ENCODE results near the gene KLF18. TPM values are rescaled to one million over a fixed set of nuclear protein-coding genes. Genes with fewer than 3 reads are reported as not detected.

Gene KLF18
- total RNA-seq: not detected in 2 replicates
- long read RNA-seq: 0 reads

GRCh38 chr1:44141531-44141930 is at the start of gene KLF18:
Gene KLF18 (minus strand): TSS chr1:44141631. CDS start chr1:44141631, 0 bp downstream.
- H3K27ac Mint-ChIP-seq (ENCODE audit: unreplicated experiment): no peak within 1 kb of the TSS
- no peaks in the 10 kb centered on the region for H3K27me3 Mint-ChIP-seq (ENCODE audit: low read depth)
- no peak within 1 kb of the TSS for H3K4me3 Mint-ChIP-seq
- peaks cover 17% of the 10 kb centered on the region for H3K9me3 Mint-ChIP-seq
- no peak for DNase-seq (ENCODE audit: low read depth, low spot score)
- H3K36me3 Mint-ChIP-seq (ENCODE audit: low read depth): peaks cover 9% of the 10 kb centered on the region
- no peaks in the 10 kb centered on the region for H3K4me1 Mint-ChIP-seq
- no peak for TF ChIP-seq CTCF (conservative IDR thresholded peaks at IDR 0.05)

GRCh38 chr1:44174630-44175029 is 33.2 kb upstream of the KLF18 start:
- H3K4me1 Mint-ChIP-seq: peaks cover 5% of the 10 kb centered on the region
- H3K4me3 Mint-ChIP-seq: no peak overlapping the region
- no peak overlapping the region for H3K27ac Mint-ChIP-seq (ENCODE audit: unreplicated experiment)
- H3K36me3 Mint-ChIP-seq (ENCODE audit: low read depth): peaks cover 8% of the 10 kb centered on the region
- H3K9me3 Mint-ChIP-seq: peaks cover 13% of the 10 kb centered on the region
- no peaks in the 10 kb centered on the region for H3K27me3 Mint-ChIP-seq (ENCODE audit: low read depth)
- no peak for TF ChIP-seq CTCF (conservative IDR thresholded peaks at IDR 0.05)
- no peak for DNase-seq (ENCODE audit: low read depth, low spot score)

- no peak for DNase-seq (ENCODE audit: low read depth, low spot score)
- peaks cover 5% of the 10 kb centered on the region for H3K4me1 Mint-ChIP-seq
- peaks cover 5% of the 10 kb centered on the region for H3K36me3 Mint-ChIP-seq (ENCODE audit: low read depth)
- H3K9me3 Mint-ChIP-seq: peaks cover 14% of the 10 kb centered on the region
- no peak overlapping the region for H3K27ac Mint-ChIP-seq (ENCODE audit: unreplicated experiment)
- H3K27me3 Mint-ChIP-seq (ENCODE audit: low read depth): no peaks in the 10 kb centered on the region
- no peak for TF ChIP-seq CTCF (conservative IDR thresholded peaks at IDR 0.05)
- no peak overlapping the region for H3K4me3 Mint-ChIP-seq
These were observed 28.9 kb upstream of the KLF18 start for GRCh38 chr1:44170281-44170823.

GRCh38 chr1:44168520-44169098 is 27.2 kb upstream of the KLF18 start:
- Mint-ChIP-seq H3K27ac (ENCODE audit: unreplicated experiment) (no peak overlapping the region), H3K27me3 (ENCODE audit: low read depth) (no peaks in the 10 kb centered on the region), H3K36me3 (ENCODE audit: low read depth) (peaks cover 5% of the 10 kb centered on the region), H3K4me3 (no peak overlapping the region), H3K4me1 (peaks cover 5% of the 10 kb centered on the region), H3K9me3 (peaks cover 12% of the 10 kb centered on the region)
- no peak for DNase-seq (ENCODE audit: low read depth, low spot score)
- TF ChIP-seq CTCF (conservative IDR thresholded peaks at IDR 0.05): no peak

GRCh38 chr1:44161546-44161945 is 20.1 kb upstream of the KLF18 start:
- no peak for TF ChIP-seq CTCF (conservative IDR thresholded peaks at IDR 0.05)
- Mint-ChIP-seq H3K4me3 (no peak overlapping the region), H3K36me3 (ENCODE audit: low read depth) (peaks cover 2% of the 10 kb centered on the region), H3K27me3 (ENCODE audit: low read depth) (no peaks in the 10 kb centered on the region), H3K9me3 (peaks cover 5% of the 10 kb centered on the region), H3K27ac (ENCODE audit: unreplicated experiment) (no peak overlapping the region), H3K4me1 (no peaks in the 10 kb centered on the region)
- DNase-seq (ENCODE audit: low read depth, low spot score): no peak

Data from neural crest cell (in vitro differentiated cells).